MCF 10A (cell line): Measurements from ENCODE around the gene INTS14. TPM values are rescaled to one million over a fixed set of nuclear protein-coding genes. Genes with fewer than 3 reads are reported as not detected.
A peak's percentile ranks its signal among the peaks of the same experiment; 100 is the strongest.

Experiments used
- Bru-seq: library from RNA; stranded (reverse); fragments of 400-500 nt; gene quantifications from one replicate; lab custom pipeline; 2021; lab: Mats Ljungman, UMichigan
- BruChase-seq, 2 experiments: library from RNA; stranded (reverse); fragments of 400-500 nt; gene quantifications; one replicate each; lab custom pipeline; 2021; lab: Mats Ljungman, UMichigan
- BruUV-seq: library from RNA; stranded (reverse); fragments of 400-500 nt; replicated peaks from 2 replicates; lab custom pipeline; 2021; lab: Mats Ljungman, UMichigan
- CTCF ChIA-PET: fragments of 300-600 bp; sonication (Branson Sonifier 250); formaldehyde crosslinking; extraction: SDS; loops from one replicate; lab custom pipeline; 2021; ENCODE audit warnings: antibody characterized with exemption, inconsistent platforms; lab: Yijun Ruan, JAX
- POLR2A ChIA-PET: fragments of 300-600, 350-650 bp; sonication (Branson Sonifier 250); formaldehyde crosslinking; extraction: SDS; loops from one replicate; lab custom pipeline; 2020; ENCODE audit warnings: antibody characterized with exemption, inconsistent platforms; lab: Yijun Ruan, JAX
- DNase-seq: peaks from one replicate; pipeline ENCODE4 v3.0.0-alpha.2; 2018; ENCODE audit not compliant: unreplicated experiment
- H3K27ac Mint-ChIP-seq: one replicate; pipeline ENCODE4 v1.8.0; 2022; ENCODE audit warnings: mild to moderate bottlenecking, low read depth, mixed read lengths; ENCODE audit not compliant: unreplicated experiment
- H3K27me3 Mint-ChIP-seq: one replicate; pipeline ENCODE4 v1.8.0; 2022; ENCODE audit warnings: mixed read lengths; ENCODE audit not compliant: insufficient read depth, unreplicated experiment
- H3K36me3 Mint-ChIP-seq: one replicate; pipeline ENCODE4 v1.8.0; 2022; ENCODE audit warnings: mild to moderate bottlenecking, moderate library complexity, mixed read lengths; ENCODE audit not compliant: insufficient read depth, unreplicated experiment
- H3K4me1 Mint-ChIP-seq: one replicate; pipeline ENCODE4 v1.8.0; 2022; ENCODE audit warnings: mixed read lengths; ENCODE audit not compliant: insufficient read depth, unreplicated experiment
- H3K4me3 Mint-ChIP-seq: one replicate; pipeline ENCODE4 v1.8.0; 2022; ENCODE audit warnings: mild to moderate bottlenecking, moderate library complexity, mixed read lengths; ENCODE audit not compliant: unreplicated experiment
- H3K9me3 Mint-ChIP-seq: one replicate; pipeline ENCODE4 v1.8.0; 2022; ENCODE audit warnings: mixed read lengths; ENCODE audit not compliant: unreplicated experiment
- intact Hi-C: fragments of 100-400 bp; cut with micrococcal nuclease; formaldehyde crosslinking; loops from 2 replicates; pipeline ENCODE4 v1.14.1; 2022
- long read RNA-seq: library from polyadenylated mRNA; stranded (forward); transcript quantifications from one replicate; pipeline ENCODE4 v2.0.0, GENCODE V29; 2022
- total RNA-seq: library from RNA; stranded (reverse); gene quantifications from 2 replicates; pipeline ENCODE4 v1.2.3, GENCODE V29; 2022
- TF ChIP-seq, protein P1 (sequence below): fragments of 200-600 bp; IDR thresholded peaks from one replicate; pipeline ENCODE4 v1.8.0; 2022; ENCODE audit warnings: antibody characterized with exemption, mild to moderate bottlenecking; ENCODE audit not compliant: unreplicated experiment

The INTS14 gene
- total RNA-seq (43.9 and 47.0 TPM in 2 replicates), Bru-seq, nascent RNA (percentile 83 among the genes with signal in this experiment), BruChase-seq, experiment 1, labeled RNA remaining after a 6-hour chase (percentile 84 among the genes with signal in this experiment), BruChase-seq, experiment 2, labeled RNA remaining after a 2-hour chase (percentile 82 among the genes with signal in this experiment)
- long read RNA-seq, transcript INTS14-217 (12 exons, 2,615 nt), result minor isoform, 27 of 132 reads
- long read RNA-seq, transcript INTS14-201 (12 exons, 2,393 nt), result major isoform, 52 of 132 reads
- long read RNA-seq, transcript INTS14-203 (12 exons, 1,980 nt), result minor isoform, 6 of 132 reads
- long read RNA-seq, partial matches to known transcripts, result 15 of 132 reads
- long read RNA-seq, other reads (novel, unspliced or antisense), result 31 of 132 reads

GRCh38 chr15:65610871-65611718 is at the start of gene INTS14:
Gene INTS14 (minus strand): TSS chr15:65611131. CDS start chr15:65607380, 3,751 bp downstream.
- Mint-ChIP-seq H3K9me3 (no peaks in the 10 kb centered on the region), H3K27me3 (no peaks in the 10 kb centered on the region), H3K4me1 (peaks cover 15% of the 10 kb centered on the region), H3K36me3 (peaks cover 5% of the 10 kb centered on the region), H3K27ac (peak within 1 kb of the TSS; percentile 96), H3K4me3 (peak within 1 kb of the TSS; percentile 89)
- peak; percentile 96 for DNase-seq
- intact Hi-C loops, result loop anchor here (1.0 kb wide), 1 partner anchor 258 kb away; the partner anchor contains the start of gene RAB11A
- CTCF ChIA-PET, result interaction anchor here (0.6 to 1.8 kb wide), 13 partner anchors 8 to 258 kb away, joined by 3 to 5 read pairs (median 3); partner anchors contain the start of gene SLC24A1
- BruUV-seq, result no TSS peak
- TF ChIP-seq, protein P1, sequence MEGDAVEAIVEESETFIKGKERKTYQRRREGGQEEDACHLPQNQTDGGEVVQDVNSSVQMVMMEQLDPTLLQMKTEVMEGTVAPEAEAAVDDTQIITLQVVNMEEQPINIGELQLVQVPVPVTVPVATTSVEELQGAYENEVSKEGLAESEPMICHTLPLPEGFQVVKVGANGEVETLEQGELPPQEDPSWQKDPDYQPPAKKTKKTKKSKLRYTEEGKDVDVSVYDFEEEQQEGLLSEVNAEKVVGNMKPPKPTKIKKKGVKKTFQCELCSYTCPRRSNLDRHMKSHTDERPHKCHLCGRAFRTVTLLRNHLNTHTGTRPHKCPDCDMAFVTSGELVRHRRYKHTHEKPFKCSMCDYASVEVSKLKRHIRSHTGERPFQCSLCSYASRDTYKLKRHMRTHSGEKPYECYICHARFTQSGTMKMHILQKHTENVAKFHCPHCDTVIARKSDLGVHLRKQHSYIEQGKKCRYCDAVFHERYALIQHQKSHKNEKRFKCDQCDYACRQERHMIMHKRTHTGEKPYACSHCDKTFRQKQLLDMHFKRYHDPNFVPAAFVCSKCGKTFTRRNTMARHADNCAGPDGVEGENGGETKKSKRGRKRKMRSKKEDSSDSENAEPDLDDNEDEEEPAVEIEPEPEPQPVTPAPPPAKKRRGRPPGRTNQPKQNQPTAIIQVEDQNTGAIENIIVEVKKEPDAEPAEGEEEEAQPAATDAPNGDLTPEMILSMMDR, result peak; percentile 39
- POLR2A ChIA-PET, result interaction anchor here (0.6 to 4.2 kb wide), 44 partner anchors 9 to 1093 kb away, joined by 3 to 51 read pairs (median 4); partner anchors contain the start of genes CLPX, DENND4A, DPP8 and HACD3

DNA sequence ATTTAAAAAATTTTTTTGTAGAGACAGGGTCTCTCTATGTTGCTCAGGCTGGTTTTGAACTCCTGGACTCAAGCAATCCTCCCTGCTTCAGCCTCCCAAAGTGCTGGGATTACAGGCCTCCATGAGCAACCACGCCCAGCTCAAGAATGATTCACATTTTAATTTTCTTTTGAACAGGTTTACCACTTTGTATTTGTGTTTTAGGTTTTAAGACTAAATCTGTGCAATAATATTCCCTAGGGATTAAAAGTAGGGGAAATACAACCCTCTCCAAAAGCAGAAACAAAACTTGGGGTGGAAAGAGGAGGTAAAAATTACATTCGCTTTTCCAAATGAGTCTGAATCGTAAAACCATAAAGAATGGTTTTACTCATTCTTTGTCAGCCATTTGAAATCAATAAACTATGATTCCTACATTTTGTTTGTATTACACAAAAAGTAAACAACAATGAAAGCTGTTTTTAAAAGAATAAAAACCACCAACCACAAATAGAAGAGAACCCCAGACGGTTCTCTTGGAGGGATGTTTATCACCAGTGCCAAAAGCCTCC is 48.6 kb upstream of the INTS14 start:
- POLR2A ChIA-PET, result interaction anchor here (1.0 to 1.4 kb wide), 4 partner anchors 9 to 210 kb away, joined by 3 to 5 read pairs (median 4); partner anchors contain the start of genes INTS14 and RAB11A
- Mint-ChIP-seq H3K4me1 (peaks cover 8% of the 10 kb centered on the region), H3K4me3 (no peak overlapping the region), H3K36me3 (peaks cover 57% of the 10 kb centered on the region), H3K27me3 (no peaks in the 10 kb centered on the region), H3K9me3 (no peaks in the 10 kb centered on the region), H3K27ac (no peak overlapping the region)
- CTCF ChIA-PET, result interaction anchor here (1.0 to 2.7 kb wide), 2 partner anchors 21 to 165 kb away, joined by 3 to 12 read pairs; no protein-coding TSS in a partner anchor
- DNase-seq, result no peak
- TF ChIP-seq, protein P1, result no peak
- no TSS peak for BruUV-seq
- intact Hi-C loops, result no loop called here

GRCh38 chr15:65655457-65655856 is 44.5 kb upstream of the INTS14 start:
- TF ChIP-seq, protein P1, result no peak
- BruUV-seq, result no TSS peak
- peak overlapping the region; percentile 80 for H3K27ac Mint-ChIP-seq
- H3K4me1 Mint-ChIP-seq, result peaks cover 26% of the 10 kb centered on the region
- DNase-seq, result no peak
- POLR2A ChIA-PET, result interaction anchor here (0.6 to 0.8 kb wide), 2 partner anchors 12 to 148 kb away, joined by 3 to 5 read pairs; no protein-coding TSS in a partner anchor
- no peaks in the 10 kb centered on the region for H3K9me3 Mint-ChIP-seq
- peaks cover 46% of the 10 kb centered on the region for H3K36me3 Mint-ChIP-seq
- CTCF ChIA-PET, result no interaction called here
- intact Hi-C loops, result no loop called here
- H3K27me3 Mint-ChIP-seq, result no peaks in the 10 kb centered on the region
- no peak overlapping the region for H3K4me3 Mint-ChIP-seq
